ENCODE results near the gene SPATS2.
A peak's percentile ranks its signal among the peaks of the same experiment; 100 is the strongest.
"Not testable (repeated sequence)": the region's sequence is repeated elsewhere in the genome, so short reads cannot be mapped to it uniquely, and the experiment has no call there.

The SPATS2 gene

DNA sequence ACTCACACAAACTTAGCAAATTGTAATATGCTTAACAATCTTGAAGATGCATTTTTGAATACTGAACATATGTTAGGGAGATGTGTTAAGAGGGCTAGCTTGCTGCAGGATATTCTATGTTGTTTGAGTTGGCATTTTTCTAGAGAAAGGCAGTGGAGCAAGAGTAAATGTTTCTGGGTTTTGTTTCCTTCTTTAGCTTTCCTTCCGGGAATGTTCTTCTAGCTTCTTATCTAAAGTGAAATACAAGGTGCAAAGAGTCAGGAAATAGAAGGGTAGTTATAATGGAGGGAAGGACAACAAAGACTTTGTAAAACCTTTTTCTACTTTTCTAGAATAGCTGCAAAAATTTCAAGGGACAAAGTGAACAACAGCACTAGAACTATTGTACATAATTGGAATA is 94.0 kb downstream of the SPATS2 start:
- DNase-seq (ENCODE audit: low spot score) (no peak), FAIRE-seq (no peak)

DNA sequence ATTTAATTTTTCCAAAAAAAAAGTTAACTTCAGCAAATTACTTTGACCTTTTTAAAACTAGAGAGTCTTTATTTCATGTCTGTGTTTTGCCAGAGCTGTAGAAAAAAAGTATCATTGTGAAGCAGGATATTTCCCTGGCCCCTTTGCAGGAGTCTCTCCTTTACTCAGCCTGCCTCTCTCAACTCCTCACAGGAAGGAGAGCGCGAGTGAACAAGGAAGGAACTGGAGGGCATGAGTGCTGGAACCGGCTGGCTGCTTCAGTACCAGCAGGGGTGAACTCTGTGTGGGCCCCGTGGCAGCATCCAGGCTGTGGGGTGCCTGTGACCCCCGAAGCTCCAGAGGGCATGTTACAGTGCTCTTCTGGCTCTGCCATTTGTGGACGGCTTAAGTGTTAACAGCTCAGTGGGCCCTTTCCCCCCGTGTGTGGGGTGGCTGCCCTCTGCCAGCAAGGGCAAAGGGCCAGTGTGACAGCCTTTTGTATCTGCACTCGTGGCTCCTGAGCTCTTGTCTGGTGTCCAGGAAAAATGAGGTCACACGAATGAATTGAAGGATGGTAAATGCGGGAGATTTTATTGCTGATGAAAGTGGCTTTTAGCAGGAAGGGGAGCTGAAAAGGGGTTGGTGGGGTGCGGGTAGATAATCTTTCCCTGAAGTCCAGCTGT is 95.0 kb downstream of the SPATS2 start:
- FAIRE-seq (no peak), DNase-seq (ENCODE audit: low spot score) (no peak)

DNA sequence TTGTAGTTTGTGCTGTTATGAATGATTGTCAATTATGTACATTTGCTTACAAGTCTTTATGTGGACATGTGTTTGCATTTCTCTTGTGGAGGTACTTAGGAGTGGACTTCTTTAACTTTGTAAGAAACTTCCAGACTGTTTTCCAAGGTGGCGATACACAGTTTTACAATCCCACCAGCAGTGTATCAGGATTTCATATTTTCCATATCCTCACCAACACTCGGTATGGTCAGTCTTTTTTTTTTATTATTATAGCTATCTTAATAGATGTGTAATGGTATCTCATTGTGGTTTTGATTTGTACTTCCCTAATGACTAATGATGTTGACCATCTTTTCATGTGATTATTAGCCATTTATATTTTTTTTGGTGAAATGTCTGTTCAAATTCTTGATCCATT is 97.9 kb downstream of the SPATS2 start:
- FAIRE-seq (no peak), DNase-seq (ENCODE audit: low spot score) (no peak)

DNA sequence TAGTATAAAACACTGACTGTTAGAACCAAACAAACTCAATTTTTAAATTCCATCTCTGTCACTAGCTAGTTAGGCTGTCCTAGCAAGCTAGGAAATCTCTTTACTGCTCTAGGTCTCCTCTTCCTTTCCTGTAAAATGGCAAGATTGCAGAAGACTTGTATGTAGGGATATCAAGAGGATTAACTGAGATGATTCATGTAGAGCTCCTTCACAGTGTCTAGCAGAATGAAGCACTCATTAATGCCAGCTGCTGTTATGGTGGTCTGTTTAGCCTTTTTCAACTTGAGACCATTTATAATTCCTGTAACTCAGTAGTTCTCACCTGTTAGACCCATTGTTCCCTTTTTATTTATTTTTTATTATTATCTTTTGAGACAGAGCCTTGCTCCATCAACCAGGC is 103.7 kb downstream of the SPATS2 start:
- DNase-seq (ENCODE audit: low spot score), result no peak
- no peak for FAIRE-seq

DNA sequence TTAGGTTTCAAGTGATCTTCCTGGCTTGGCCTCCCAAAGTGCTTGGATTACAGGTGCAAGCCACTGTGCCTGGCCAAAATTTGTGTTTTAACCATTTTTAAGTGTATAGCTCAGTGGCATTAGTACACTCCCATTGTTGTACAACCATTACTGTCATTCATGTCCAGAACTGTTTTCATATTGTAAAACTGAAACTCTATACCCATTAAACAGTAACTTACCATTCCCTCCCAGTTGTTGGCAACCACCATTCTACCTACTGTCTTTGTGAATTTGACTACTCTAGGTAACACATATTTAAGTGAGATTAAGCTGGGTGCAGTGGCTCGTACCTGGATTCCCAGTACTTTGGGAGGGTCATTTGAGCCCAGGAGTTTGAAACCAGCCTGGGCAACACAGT is 104.3 kb downstream of the SPATS2 start:
- no peak for DNase-seq (ENCODE audit: low spot score)
- no peak for FAIRE-seq

DNA sequence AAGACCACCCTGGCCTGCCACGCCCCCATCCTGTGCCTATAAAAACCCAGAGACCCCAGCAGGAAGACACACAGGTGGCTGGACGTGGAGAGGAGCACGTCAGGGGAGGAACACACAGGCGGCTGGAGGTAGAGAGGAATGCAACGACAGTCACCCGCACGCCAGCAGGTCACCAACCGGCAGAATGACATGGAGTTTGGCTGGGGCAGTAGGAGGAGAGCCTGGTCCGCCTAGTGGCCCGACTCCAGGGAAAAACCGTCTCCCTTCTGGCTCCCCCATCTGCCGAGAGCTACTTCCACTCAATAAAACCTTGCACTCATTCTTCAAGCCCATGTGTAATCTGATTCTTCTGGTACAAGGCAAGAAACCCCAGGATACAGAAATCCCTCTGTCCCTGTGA is 108.8 kb downstream of the SPATS2 start:
- DNase-seq (ENCODE audit: low spot score) (no peak), FAIRE-seq (no peak)

DNA sequence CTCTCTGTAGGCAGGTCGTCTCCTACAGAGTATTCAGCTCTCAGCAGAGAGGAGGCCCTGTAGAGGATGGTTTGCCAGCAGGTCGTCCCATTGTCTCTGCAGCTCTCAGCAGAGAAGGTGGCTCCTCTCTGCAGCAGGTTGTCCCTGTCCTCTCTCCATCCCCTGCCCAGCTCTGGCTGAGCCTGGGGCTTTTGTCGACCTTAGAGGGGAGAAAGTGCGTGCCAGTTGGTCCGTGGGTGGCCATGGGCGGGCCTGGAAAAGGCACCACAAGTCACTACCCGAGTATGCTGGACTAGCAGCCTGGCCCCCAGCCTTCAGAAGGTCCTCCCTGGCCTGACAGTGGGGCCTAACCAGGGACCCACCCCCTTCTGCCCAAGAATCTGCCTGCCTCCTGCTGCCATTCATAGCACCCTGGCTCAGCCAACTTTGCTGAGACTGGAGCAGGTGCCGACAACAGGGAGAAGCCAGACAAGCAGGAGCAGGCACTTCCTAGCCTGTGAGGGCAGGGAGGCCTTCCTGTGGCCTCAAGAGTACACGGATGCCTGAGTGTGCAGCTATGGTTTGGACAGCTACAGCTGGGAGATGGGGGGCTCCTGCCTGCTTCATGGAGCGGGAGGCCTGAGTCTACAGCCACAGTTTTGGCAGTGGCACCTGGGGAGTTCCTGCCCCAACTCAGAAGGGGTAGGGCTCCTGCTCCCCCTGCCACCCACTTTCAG is 111.8 kb downstream of the SPATS2 start:
- no peak for FAIRE-seq

DNA sequence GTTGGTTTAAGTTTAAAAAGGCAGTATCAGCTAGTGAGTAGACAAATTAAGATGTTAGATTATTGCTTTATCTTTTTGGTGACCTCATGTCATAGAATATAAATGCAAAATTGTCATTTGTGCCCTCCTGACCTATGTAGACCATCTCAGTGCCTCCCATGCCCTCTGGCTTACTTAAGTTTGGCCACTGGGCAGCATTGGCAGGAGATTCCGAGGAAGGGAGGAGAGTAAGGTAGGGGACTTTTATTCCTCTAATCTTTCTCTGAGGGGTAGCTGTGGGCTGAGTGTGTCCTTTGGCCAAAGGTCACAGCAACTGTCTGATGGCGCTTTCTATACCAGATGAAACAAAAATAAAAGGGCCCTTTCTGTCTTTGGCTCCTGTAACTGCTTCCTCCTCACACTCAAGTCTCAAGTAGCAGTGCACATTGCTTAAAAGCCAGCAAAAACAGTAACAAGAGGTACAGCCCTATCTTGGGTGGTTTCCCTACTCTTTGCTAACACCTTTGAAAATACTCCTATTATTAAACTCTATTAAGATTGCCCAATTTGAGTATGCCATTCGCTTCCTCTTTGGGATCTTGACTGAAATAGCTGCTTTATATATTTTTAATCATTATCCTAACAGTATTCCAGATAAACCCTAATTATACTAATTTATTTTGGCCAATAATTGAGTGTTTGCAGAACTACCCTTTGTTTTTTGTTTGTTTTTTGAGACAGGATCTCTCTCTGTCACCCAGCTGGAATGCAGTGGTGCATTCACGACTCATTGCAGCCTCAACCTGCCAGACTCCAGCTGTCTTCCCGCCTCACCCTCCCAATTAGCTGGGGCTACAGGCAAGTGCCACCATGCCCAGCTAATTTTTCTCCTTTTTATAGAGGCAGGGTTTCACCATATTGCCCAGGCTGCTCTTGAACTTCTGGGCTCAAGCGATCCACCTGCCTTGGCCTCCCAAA is 115.1 kb downstream of the SPATS2 start:
- DNase-seq (ENCODE audit: low spot score) (no peak), FAIRE-seq (no peak)

More for the DNA sequence above, 111.8 kb downstream of the SPATS2 start:
- DNase-seq (ENCODE audit: low spot score), result no peak

DNA sequence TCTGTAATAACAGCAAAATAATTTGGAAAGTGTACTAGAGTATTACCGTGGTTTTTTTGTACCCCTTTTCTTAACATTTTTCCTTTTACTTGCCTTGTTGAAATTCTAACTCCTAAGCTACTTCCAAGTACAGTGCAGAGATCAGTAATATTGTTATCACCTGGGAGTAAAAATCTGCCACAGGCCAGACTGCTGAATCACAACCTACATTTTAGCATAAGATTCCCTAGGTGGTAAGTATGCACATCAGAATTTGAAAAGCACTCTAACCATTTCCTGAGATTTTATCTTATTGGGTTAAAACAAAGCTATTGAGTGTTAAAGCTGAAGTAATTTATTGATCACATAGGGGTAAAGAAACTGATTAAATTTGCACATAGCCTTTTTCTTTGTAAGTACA is 116.4 kb downstream of the SPATS2 start:
- FAIRE-seq, result no peak

DNA sequence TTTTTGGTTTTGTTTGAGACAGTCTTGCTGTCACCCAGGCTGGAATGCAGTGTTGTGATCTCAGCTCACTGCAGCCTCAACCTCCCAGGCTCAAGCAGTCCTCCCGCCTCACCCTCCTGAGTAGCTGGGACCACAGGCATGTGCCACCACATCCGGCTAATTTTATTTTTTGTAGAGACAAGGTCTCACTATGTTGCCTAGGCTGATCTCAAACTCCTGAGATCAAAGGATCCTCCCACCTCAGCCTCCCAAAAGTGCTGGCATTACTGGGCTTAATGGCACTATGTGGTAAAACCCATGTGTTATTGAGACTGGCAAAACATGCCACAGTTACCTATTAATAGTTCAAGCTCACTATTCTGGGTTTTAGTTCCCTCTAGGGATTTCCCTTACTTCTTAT is 120.3 kb downstream of the SPATS2 start:
- DNase-seq (ENCODE audit: low spot score) (peak; percentile 35), FAIRE-seq (peak; percentile 44)

More for the DNA sequence above, 116.4 kb downstream of the SPATS2 start:
- no peak for DNase-seq (ENCODE audit: low spot score)

DNA sequence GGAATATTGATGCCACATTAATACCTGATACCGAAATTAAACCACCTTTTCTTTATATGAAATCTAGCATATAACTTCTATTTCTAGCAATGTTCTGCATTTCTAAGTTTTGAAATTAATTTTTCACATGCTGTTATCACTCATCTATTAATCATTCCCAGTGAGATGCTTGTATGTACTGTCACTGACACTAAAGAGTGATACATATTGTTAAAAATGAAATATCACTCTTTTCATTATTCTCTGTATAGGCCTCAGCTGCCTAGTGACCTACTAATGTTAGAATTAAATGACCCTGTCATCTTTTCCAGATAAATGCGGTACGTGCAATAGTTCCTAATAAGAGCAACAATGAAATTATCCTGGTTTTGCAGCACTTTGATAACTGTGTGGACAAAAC is 121.9 kb downstream of the SPATS2 start:
- FAIRE-seq (no peak), DNase-seq (ENCODE audit: low spot score) (no peak)

DNA sequence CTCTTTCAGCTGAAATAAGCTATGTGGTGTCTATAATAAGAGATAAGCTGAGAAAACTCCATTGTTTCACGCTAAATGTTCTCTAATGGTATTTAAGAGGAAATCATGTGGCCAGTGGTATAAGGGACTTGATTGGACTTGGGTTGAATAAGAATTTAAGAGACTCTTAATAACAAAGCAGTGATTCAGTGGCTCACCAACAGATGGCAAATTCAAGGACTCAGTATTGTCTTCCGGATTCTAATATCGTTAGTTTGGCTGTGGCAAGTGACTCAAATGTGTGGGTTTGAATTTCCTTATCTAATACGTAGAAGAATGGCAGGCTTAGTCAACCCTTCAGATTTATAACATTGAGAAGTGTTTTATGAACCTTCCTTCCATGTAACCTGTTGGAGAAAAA is 122.5 kb downstream of the SPATS2 start:
- DNase-seq (ENCODE audit: low spot score) (peak; percentile 42), FAIRE-seq (no peak)

DNA sequence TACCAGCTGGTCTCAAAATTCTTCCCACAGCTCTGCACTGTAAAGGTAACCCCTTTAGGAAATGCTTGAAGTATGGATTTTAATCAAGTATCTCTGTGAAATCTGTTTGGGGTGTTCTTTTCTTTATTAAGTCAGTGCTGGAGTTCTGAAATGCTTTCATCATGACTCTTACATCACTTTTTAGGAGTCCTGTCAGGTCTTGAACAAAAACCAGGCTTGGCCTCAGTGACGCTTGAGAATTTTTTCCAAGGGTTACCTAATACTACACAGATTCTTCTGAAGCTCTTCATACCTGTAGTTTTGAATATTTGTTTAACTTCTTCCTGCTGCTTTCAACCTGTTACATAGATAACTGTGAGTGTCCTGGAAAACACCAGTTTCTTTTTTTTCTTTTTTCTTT is 124.6 kb downstream of the SPATS2 start:
- no peak for DNase-seq (ENCODE audit: low spot score)
- FAIRE-seq, result no peak

DNA sequence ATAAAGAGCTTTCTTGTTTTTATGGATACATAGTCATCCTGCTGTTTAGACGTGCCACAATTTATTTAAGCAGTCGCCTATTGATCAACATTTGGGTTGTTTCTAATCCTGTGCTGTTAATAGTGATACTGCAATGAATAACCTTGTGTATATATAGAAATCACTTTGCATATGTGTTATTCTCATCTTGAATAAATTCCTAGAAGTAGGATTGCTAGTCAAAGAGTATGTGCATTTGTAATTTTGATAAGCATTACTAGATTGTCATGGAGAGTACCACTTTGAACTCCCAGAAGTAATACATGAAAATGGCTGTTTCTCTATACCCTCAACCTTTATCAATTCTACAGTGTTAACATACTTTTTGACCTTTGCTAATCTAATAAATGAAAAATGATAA is 126.6 kb downstream of the SPATS2 start:
- no peak for DNase-seq (ENCODE audit: low spot score)
- FAIRE-seq, result no peak

DNA sequence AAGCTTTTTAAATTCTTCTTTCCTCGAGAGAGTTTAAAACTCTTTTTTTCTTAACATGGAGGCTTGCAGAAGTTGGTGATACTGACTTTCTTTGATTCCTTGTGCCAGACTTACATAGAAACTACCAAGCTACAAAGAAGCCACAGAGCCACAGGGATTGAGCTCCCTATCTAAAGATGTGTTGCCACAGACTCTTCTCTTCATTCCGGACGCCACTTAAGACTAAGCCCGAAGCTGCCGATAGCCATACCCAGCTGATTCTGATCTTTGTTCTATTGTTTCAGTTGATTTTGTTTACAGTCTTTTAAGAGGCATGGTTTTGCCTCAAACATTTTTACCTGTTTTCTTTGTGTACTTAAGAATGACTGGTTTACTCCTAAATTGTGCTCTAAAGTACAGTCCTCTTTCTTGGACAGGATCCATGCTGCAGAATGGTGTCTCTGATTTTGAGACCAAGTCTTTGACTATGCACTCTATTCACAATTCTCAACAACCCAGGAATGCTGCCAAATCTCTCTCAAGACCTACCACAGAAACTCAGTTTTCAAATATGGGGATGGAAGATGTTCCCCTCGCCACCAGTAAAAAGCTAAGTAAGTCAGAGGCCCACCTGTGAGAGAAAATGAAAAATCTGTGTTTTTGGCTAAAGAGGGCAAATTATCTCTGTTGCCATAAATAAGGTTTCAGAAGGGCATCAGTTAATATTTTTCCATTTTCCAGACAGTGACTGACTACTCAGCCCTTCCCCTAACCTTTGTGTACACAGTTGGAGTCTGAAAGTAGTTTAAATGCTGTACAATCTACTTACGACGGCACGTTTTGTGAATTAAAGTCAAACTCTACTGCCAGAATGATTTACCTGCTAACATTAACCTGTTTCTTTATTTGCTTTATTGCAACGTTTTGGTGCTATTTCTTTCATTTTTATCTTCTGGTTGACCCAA is 129.4 kb downstream of the SPATS2 start:
- DNase-seq (ENCODE audit: low spot score) (no peak), FAIRE-seq (no peak)

DNA sequence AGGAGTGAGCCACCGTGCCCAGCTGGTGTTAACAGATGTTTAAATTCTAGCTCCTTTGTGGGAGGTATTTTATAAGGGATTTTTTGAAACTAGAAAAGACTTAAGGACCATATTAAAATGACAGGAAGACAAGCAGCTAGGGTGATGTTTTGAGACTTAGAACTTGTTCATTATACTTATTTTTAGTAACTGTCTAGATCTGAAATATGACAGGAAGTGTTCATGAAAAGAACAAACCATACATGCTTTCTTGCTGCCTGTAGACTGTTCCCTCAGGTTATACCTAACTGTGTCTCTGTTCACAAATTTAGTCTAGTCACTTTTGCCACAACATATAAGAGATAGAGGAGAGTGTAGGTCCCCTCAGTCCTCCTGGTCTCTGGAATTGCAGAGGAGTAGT is 134.6 kb downstream of the SPATS2 start:
- FAIRE-seq (no peak), DNase-seq (ENCODE audit: low spot score) (no peak)

DNA sequence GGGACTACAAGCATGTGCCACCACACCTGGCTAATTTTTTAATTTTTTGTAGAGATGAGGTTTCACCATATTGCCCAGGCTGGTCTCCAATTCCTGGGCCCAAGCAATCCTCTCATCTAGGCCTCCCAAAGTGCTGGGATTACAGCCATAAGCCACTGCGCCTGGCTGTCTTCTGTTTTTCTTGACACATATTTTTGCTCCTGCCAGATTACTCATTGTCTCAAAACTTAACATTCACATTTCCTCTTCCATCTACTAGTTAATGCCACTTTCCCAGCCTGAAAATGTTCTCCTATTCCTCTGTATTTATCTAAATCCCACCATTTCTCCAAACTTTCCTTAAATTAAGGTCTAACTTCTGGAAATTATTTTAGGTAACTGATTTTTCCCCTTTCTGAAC is 135.3 kb downstream of the SPATS2 start:
- no peak for DNase-seq (ENCODE audit: low spot score)
- FAIRE-seq, result no peak

DNA sequence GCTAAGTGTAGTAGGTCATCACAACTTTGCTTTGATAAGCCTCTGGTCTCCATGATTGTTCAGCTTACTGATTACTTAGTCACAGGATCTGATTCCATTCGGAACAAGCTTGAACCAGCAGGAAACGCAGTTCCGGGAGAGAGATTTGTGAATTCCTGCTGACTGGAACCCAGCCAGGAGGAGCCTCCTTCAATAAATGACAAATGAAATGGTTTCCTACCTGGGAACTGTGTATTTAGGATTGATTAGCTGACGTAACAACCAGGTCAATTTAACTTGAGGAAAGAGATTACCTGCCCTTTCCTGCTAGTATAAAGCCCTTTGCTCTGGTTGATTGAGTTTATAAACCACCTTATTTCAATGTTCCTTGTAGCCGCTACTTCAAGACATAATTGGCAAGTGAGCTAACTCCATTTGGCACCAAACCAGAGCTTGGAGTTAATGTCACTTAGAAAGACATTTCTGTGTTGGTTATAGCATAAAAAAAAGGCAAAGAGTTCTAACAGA is 136.5 kb downstream of the SPATS2 start:
- FAIRE-seq, result no peak
- DNase-seq (ENCODE audit: low spot score), result peak; percentile 62

DNA sequence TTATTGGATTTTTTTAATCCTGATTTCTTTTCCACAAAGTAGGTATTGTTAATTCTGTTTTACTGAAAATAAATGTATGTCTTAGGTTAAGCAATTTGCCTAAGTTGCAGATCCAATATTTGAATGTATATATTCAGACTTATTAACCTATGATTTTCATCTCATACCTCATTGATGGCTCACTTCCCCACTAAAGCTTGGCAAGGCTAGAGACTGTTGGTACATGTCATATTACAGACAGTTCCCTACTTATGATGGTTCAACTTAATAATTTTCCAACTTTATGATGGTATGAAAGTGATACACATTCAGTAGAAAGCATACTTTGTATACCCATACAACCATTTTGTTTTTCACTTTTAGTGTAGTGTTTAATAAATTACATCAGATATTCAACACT is 138.4 kb downstream of the SPATS2 start:
- DNase-seq (ENCODE audit: low spot score) (no peak), FAIRE-seq (no peak)

DNA sequence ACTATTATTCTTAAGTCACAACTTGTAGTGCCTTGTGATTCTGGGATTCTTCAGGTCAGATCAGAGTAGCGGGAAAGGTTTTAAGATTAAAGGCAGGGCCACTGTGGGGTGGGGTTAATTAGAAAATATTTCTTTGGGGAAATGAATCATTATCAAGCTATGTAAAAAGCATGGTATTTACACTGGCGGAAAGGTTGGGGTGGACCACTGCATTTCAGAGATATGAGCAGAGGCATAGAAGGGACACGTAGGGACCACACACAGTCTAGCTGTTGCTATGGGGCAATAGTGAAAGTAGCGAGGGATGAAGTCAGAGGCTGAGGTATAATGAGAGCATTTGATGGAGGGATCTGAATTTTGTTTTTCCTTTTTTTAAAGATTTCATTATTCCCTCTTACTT is 139.9 kb downstream of the SPATS2 start:
- DNase-seq (ENCODE audit: low spot score) (peak; percentile 79), FAIRE-seq (no peak)

DNA sequence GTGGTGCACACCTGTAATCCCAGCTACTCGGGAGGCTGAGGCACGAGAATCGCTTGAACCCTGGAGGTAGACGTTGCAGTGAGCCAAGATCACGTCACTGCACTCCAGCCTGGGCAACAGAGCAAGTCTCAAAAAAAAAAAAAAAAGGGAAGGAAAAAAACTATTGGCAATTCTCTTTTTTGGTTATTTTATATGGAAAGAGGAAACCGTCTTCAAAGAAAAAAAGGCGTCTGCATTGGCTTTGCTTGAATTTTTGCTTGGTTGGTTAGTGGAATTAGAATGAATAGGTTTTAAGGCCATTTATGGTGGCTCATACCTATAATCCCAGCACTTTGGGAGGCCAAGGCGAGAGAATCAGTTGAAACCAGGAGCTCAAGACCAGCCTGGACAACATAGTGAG is 142.4 kb downstream of the SPATS2 start:
- FAIRE-seq; DNase-seq (ENCODE audit: low spot score): not testable (repeated sequence)
